ENCODE measurements around the gene HTRA1. TPM values are rescaled to one million over a fixed set of nuclear protein-coding genes. Genes with fewer than 3 reads are reported as not detected.

Gene HTRA1
- total and polyA plus RNA-seq, 9 of the 15 experiments (the other 6 are each of a cell fraction or from before 2014, with no cell fraction given): 0.06 to 0.16 (median 0.13) TPM; not detected in 5

DNA sequence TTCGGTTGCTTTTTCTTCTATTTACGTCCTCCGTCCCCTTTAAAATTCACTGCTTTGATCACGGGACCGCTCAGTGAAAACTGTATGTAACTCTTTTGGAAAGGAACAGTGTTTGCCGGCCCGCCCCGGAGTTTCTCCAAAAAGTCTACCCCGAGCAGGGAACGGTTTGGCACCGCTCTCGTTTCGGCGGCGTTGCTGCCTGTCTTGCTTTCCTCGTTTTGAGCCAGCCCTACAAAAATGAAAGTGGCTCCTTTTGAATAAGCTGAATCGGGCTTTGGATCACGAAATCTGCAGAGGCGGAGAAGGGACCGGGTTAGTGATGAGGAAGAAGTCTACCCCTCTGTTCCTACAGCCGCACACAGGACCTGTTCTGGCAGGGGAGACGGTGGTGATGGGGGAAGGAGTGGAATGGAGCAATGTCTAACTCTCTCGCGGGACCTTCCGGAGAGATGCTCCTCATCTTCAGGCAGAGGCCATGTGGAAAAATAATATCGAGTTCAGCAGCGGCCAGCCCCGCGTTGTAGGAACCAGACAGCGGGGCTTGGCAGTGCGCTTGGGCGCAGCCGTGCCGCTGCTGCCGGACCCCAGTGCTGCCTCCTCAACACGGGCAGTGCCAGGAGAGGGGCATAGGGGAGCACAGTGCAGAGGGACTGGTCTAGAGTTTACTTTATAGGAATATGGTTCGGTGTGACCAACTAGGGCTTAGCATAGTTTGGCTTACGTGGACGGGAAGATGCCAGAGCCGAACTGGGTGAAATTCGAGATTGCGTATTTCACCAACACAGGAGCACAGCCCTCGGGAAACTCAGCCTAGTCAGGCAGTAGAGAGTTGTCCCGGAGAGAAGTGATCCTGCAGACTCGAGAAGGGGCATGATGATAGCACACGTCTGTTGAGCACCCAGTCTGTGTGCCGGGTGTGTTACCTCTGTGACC lies 1.4 kb downstream of the HTRA1 start:
- CTCF ChIA-PET (ENCODE audit: low intra/inter-chr PET ratio): no interaction called here
- no peaks in the 10 kb centered on the region for H4K20me1 ChIP-seq (replicated peaks; ENCODE audit: control insufficient read depth, insufficient read depth, low read length)
- H3K9me1 ChIP-seq (ENCODE audit: control insufficient read depth, insufficient read depth, low read length): no peaks in the 10 kb centered on the region
- whole genome bisulfite sequencing (ENCODE audit: insufficient coverage, low coverage, missing lambda C conversion rate): 5% methylated on average over 26 of the region's 47 CpGs
- no peaks in the 10 kb centered on the region for H3K4me1 ChIP-seq (replicated peaks in 1 of 2; ENCODE audit: control insufficient read depth in 2 of 2, insufficient read depth in 2 of 2, low read length in 2 of 2)
- FAIRE-seq (no peak), DNase-seq (ENCODE audit: extremely low read depth in 1 of 4, low spot score in 3 of 4) (no peak), ATAC-seq (no peak)
- H3K27ac ChIP-seq (ENCODE audit: extremely low read depth, low read depth, low read length): no peak overlapping the region
- no TSS peak for BruUV-seq (replicated peaks)
- no peaks in the 10 kb centered on the region for H3K79me2 ChIP-seq (ENCODE audit: control insufficient read depth, insufficient read depth, low read length)
- H3K4me2 ChIP-seq (ENCODE audit: insufficient read depth, low read length): no peak overlapping the region
- in situ Hi-C loops (cut with MboI) (no loop called here), intact Hi-C loops (cut with micrococcal nuclease) (no loop called here)
- no peak overlapping the region for H3K4me3 ChIP-seq
- H3K9me3 ChIP-seq (replicated peaks; ENCODE audit: control insufficient read depth, insufficient read depth, low read depth, low read length): no peaks in the 10 kb centered on the region
- no peak overlapping the region for H3K9ac ChIP-seq (ENCODE audit: insufficient read depth in 1 of 2, low read depth in 2 of 2, low read length in 2 of 2)
- H3K36me3 ChIP-seq (ENCODE audit: control insufficient read depth, insufficient read depth, low read length): no peaks in the 10 kb centered on the region
- peaks cover 0 to 42% of the 10 kb centered on the region in 2 experiments; a peak in 3 of 5 replicates for H3K27me3 ChIP-seq (ENCODE audit: control insufficient read depth in 2 of 2, insufficient read depth in 2 of 2, low read length in 2 of 2)
- TF ChIP-seq MEF2A (IDR thresholded peaks at IDR 0.05; ENCODE audit: control insufficient read depth, low read depth, low read length): no peak
- TF ChIP-seq KLF10 (CRISPR knock-in tag; IDR thresholded peaks at IDR 0.05): no peak
- TF ChIP-seq, protein P1, sequence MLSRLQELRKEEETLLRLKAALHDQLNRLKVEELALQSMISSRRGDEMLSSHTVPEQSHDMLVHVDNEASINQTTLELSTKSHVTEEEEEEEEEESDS (CRISPR knock-in tag; IDR thresholded peaks at IDR 0.05): no peak
- TF ChIP-seq, protein P2, sequence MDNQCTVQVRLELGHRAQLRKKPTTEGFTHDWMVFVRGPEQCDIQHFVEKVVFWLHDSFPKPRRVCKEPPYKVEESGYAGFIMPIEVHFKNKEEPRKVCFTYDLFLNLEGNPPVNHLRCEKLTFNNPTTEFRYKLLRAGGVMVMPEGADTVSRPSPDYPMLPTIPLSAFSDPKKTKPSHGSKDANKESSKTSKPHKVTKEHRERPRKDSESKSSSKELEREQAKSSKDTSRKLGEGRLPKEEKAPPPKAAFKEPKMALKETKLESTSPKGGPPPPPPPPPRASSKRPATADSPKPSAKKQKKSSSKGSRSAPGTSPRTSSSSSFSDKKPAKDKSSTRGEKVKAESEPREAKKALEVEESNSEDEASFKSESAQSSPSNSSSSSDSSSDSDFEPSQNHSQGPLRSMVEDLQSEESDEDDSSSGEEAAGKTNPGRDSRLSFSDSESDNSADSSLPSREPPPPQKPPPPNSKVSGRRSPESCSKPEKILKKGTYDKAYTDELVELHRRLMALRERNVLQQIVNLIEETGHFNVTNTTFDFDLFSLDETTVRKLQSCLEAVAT (IDR thresholded peaks at IDR 0.05): no peak
- TF ChIP-seq, protein P3, sequence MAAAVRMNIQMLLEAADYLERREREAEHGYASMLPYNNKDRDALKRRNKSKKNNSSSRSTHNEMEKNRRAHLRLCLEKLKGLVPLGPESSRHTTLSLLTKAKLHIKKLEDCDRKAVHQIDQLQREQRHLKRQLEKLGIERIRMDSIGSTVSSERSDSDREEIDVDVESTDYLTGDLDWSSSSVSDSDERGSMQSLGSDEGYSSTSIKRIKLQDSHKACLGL (CRISPR knock-in tag; IDR thresholded peaks at IDR 0.05; ENCODE audit: borderline replicate concordance, poor library complexity, severe bottlenecking): no peak
- no peak for TF ChIP-seq ZNF57 (CRISPR knock-in tag; IDR thresholded peaks at IDR 0.05)
- TF ChIP-seq HDAC3 (IDR thresholded peaks at IDR 0.05; ENCODE audit: borderline replicate concordance, partially characterized antibody): no peak
- TF ChIP-seq, protein P4, sequence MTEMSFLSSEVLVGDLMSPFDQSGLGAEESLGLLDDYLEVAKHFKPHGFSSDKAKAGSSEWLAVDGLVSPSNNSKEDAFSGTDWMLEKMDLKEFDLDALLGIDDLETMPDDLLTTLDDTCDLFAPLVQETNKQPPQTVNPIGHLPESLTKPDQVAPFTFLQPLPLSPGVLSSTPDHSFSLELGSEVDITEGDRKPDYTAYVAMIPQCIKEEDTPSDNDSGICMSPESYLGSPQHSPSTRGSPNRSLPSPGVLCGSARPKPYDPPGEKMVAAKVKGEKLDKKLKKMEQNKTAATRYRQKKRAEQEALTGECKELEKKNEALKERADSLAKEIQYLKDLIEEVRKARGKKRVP (CRISPR knock-in tag; IDR thresholded peaks at IDR 0.05): no peak
- TF ChIP-seq SIX5 (IDR thresholded peaks at IDR 0.05; ENCODE audit: borderline replicate concordance in 1 of 2, insufficient read depth in 1 of 2, low read depth in 1 of 2, low read length in 2 of 2): no peak
- TF ChIP-seq EGR1 (conservative IDR thresholded peaks at IDR 0.05): no peak
- TF ChIP-seq, protein P5, sequence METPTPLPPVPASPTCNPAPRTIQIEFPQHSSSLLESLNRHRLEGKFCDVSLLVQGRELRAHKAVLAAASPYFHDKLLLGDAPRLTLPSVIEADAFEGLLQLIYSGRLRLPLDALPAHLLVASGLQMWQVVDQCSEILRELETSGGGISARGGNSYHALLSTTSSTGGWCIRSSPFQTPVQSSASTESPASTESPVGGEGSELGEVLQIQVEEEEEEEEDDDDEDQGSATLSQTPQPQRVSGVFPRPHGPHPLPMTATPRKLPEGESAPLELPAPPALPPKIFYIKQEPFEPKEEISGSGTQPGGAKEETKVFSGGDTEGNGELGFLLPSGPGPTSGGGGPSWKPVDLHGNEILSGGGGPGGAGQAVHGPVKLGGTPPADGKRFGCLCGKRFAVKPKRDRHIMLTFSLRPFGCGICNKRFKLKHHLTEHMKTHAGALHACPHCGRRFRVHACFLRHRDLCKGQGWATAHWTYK (CRISPR knock-in tag; IDR thresholded peaks at IDR 0.05): no peak
- H2AFZ ChIP-seq (ENCODE audit: low read depth, low read length): no peak overlapping the region
- POLR2A ChIA-PET: no interaction called here

Data from K562 (cell line).